RCC 7860 (cell line): ENCODE data around the gene CTCFL.
"Not testable (repeated sequence)": the region's sequence is repeated elsewhere in the genome, so short reads cannot be mapped to it uniquely, and the experiment has no call there.

ENCODE experiments used
- DNase-seq: peaks from one replicate; pipeline ENCODE4 v3.0.0-alpha.2; 2015; ENCODE audit warnings: low spot score
- FAIRE-seq: peaks from 2 replicates; lab custom pipeline; 2012; peaks lifted over from hg19 to GRCh38; lab: Jason Lieb, UNC

CTCFL gene

DNA sequence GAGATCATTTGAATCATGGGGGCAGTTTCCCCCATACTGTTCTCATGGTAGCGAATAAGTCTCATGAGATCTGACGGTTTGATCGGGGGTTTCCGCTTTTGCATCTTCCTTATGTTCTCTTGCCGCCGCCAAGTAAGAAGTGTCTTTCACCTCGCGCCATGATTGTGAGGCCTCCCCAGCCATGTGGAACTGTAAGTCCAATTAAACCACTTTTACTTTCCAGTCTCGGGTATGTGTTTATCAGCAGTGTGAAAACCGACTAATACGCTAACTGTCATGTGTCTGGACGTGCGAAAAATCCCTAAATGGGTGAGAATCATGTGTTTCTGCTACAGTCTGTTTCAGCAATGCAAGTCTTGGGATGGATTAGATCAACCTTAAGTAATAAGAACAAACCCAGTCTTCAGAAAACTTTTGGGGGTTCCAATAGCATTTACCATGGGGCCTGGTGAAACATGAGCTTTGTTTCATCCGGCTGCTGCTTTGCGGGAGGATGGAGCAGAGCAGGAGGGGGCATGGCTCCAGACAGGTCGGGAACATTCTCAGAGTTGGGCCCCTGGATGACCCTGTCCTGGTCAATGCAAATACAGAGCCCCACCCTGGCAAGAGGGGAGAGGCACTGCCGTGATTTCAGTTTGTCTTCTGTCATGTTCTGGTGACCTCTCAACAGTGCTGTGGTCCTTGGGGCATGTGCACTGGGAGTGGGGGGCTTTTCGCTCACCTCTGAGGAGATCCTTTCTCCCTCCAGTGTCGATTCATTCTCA, 41.5 kb downstream of the CTCFL start:
- DNase-seq (no peak), FAIRE-seq (no peak)

DNA sequence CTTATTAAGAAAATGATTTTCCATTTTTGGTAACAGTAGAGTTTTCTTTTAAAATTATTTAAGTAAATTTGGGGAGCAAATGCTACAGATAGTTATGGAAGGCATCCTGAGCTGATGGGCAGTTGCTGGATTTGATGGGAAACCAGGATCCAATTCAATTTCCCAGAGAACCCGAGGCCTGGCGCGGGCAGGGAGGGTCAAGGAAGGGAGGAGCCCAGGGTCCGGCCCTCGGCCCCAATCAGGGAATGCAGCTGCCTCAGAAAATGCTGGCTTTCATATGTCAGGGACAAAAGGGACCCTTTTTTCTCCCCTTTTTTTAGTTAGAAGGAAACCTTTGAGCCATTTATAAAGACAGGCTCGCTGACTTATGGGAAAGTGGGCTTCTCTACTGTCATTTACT, 42.1 kb downstream of the CTCFL start:
- FAIRE-seq (no peak), DNase-seq (no peak)

DNA sequence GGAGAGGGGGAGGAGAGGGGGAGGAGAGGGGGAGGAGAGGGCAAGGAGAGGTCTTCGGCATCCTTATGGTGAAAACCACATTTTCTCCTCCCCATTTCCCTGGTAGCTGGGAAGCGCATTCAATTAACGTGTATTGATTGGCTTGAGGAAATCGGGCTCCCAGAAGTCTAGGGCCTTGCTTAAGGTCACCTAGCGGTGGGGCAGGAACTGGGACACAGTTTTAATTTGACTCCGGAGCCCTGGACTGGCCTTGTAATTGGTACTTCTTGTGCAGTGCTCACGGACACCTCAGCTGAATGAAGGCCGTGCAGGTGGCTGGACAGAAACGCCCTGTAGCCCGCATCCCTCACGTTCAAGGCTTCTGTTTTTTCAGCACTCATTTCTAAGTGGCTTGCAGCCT, 42.8 kb downstream of the CTCFL start:
- FAIRE-seq (no peak), DNase-seq (no peak)

DNA sequence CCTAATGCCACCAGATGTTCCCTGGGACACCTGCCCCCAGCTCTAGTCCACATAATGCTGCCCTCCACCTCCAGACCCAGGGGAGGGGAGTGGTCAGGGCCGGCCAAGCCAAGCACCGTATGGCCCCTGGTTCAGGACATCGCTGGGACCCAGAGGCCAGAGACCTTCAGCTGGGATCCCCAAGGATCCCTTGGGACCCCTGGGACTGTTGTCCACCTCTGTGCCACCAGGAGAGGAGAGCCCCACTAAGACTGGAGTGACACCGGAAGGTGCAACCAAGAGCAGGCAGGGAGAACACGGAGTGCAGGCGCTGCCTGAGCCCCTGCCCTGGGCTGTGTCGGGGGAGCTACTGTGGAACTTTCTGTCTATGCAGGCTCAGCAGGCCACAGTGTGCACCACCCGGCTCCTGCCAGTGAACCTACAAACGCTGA, 43.6 kb downstream of the CTCFL start:
- FAIRE-seq (no peak), DNase-seq (no peak)

DNA sequence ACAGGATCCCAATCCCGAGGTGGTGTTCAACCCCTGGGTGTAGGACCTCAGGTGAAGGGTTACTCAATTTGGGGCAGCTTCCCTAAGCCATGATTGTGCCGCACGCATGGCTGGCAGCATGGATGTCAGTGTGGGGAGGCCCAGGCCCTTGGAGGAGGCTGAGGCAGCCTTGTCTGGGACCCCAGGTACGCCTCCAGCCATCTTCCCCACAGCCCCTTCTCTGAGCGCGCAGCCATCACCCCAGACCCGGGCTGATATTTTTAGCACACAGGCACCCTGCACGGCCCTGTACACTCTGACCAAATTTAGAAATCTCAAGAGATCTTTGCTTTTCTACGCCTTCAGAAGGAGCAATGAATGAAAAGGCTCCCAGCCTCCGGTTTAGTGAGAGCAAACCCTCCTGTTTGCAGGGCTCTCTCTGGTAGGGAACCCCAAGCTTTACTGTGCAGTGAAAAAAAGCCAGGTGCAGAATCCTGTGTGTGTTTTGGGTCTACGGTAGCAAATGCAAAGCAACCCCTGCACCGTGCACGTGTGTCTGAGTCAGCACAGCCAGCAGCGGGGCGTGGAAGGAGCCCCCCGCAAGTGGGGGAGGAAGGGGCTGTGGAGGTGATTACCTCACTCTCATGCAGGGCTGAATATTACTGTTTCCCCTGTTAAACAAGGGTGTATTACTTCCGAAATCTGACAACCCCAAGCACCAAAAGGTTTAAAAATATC, 44.3 kb downstream of the CTCFL start:
- DNase-seq (no peak), FAIRE-seq (no peak)

DNA sequence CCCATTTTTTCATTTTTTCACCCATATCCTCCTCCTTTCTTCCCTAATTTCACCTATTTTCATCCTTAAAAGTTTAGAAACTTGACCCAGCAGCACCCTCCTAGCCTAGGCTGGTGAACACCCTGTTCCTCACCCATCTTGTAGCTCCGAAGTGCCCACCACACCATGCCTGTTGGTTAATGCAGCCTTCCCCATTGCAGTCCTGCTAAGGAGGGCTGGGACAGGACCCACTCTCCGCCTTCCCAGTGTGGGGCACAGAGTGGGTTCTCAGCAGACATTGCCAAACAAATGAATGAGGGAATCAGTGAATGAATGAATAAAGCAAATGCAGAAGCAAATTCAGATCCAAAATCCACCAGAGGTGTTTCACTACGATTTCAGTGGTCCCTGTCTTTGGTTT, 45.7 kb downstream of the CTCFL start:
- FAIRE-seq: no peak

DNA sequence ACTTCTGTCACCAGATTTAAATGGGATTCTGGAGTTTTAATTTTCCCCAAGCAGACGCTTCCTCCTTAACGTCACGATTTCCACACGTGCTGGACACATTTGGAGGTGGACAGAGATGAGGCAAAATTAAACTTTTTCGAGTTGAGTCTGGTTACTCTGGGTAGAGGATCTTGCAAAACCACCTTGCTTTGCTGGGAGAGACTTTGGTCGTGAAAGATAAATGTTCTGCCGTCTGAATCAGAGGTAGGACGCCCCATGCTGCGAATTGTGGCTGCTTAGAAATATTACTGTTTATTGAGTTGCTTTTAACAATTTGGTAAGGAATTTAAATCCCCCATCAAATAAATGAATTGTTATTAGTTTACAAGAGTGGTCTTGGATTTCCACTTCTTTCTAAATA, 46.8 kb downstream of the CTCFL start:
- DNase-seq (no peak), FAIRE-seq (no peak)

More for the DNA sequence above, 45.7 kb downstream of the CTCFL start:
- no peak for DNase-seq

DNA sequence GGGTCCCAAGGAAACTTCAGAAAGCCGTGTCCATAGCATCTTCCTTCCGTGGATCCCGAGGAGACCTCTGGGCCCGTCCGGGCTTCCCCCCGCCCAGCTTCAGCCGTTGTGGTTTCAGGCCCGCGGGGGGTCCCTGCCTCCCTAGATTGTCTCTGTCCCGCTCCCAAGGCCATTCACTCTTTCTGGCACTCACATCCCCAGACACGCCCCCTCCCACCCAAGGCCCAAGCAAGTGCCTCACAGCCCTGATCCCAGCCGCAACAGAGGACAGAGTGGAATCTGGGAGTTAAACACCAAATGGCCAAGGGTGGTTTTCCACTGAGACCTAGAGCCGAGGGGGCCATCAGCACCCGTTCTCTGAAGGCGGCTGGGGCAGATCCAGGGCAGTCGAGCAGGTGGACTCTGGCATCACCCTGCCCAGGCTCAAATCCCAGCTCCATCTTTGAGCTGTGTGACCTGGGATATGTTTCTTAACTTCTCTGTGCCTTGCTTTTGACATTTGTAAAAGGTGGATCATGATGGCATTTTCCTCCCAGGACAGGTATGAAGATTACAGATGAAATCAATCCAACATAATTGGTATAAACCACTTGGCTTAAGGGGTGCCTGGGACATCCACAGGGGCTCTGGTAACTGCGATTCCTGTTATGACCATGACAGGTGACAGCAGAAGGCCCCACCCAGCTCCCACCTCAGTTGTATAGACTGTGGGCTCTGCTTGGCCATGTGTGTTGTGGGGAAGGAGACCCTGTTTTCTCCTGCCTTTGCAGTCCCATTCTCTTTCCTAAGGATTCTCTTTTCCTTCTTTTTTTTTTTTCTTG, 48.1 kb downstream of the CTCFL start:
- FAIRE-seq (no peak), DNase-seq (no peak)

DNA sequence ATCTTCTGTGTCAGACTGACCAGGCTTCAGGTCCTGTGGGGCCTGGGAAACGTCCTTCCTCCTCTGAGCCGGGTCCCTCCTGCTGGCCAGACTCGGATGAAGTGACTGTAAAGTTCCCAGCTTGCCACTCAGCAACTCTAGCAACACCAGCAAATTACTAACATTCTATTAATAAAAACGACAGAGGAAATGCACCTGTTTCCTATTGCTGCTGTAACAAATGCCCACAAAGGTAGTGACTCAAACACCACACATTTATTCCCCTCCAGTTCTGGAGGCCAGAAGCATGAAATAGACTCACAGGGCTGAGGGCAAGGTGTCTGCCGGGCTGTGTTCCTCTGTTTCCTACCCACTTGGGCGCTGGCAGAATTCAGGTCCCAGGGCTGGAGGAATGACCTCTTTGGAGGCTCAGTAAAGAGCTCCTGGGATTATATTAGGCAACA, 48.8 kb downstream of the CTCFL start:
- no peak for DNase-seq
- FAIRE-seq: no peak

DNA sequence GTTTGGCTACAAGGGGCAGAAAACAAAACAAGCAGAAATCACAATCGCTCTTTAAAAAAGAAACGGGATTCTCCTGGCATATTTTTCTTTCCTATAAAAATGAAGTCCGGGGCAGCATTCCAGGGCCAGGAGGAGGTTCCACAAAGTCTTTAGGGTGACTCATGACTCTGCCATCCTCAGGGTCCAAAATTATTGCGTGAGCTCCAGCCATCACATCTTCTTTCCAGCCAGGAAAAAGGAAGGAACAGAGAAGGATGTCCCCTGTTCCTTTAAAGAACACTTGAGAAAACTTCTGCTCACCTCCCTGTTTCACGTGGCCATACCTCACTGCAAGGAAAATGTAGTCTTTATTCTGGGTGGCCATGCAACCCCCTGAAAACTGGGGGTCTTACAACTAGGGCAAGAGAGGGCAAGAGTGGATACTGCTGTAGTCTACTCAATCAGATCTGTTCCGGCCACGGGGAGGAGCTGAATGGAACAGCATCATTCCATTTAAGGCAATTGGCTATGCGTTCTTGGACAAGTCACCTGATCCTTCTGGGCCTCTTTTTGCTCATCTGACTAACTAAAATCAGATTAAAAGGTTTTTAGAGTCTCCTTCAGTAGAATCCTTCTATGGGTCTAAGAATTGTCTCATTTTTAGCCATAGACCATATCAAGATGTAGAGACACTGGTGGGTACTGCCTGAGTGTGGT, 49.4 kb downstream of the CTCFL start:
- FAIRE-seq (no peak), DNase-seq (no peak)

DNA sequence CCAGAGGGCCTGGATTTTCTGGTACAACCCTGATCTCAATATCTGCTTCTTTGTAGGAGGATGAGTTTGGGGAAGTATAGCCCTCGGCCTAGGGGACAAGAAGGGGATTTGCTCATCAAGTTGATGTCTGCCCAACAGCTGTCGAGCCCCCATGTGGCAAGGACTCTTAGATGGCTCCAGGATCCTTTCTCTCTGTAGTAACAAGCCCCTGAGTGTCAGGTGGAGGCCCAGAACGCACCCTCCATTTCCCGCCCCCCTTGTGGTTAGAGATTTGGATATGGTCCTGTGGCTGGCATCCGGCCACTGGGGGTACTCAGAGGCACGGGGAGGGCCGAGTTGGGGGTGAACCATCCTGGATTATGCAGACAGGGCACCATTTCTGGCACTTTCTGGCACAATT, 50.1 kb downstream of the CTCFL start:
- DNase-seq: no peak
- no peak for FAIRE-seq

DNA sequence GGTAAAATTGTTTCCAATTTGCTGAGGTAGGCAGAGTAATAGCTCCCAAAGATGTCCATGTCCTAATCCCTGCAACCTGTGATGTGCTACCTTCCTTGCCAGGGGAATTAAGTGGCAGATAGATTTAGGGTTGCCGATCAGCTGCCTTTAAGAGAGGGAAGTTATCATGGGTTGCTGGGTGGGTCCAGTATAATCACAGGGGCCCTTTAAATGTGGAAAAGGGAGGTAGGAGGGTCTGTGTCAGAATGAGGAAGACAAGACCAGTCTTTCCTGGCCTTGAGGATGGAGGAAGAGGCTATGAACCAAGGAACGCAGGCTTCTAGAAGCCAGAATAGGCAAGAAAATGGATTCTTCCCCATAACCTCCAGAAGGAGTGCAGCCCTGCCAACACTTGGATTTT, 50.7 kb downstream of the CTCFL start:
- DNase-seq (no peak), FAIRE-seq (no peak)

DNA sequence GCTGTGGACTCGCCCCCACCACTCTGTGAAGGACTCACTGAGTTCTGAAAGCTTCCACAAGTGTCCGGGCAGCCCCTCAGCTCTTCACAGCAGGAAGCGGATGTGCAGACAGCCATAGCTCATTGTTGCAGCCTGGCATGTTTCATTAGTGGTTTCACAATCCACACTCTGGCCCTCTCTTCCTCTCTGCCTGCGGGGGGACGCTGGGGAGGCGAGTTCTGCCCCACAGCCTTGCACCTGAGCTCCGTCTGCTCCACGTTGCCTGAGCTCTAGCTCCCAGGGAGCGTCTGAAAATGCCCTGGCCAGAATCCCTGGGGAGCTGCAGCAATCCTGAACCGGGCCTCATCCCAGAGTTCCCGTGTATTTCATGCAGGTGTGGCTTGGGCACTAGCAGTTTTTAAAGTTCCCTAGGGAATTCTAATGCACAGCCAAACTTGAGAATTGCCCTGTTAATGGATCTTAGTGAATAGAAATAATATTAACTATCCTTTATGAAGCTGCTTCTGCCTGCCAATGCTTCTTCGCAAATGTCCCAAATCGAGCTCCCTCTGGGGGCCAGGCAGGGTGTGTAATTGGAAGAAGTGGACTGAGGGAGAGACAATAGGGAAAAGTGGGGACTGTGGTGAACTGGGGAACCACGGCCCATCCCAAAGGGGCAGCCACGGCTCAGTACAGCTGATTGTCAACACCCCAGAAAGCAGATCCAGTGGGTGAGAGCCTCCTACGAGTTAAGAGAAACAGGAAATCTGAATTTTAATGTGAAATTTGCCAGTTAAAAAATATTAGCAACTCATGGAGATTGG, 51.5 kb downstream of the CTCFL start:
- DNase-seq: no peak
- FAIRE-seq: no peak

DNA sequence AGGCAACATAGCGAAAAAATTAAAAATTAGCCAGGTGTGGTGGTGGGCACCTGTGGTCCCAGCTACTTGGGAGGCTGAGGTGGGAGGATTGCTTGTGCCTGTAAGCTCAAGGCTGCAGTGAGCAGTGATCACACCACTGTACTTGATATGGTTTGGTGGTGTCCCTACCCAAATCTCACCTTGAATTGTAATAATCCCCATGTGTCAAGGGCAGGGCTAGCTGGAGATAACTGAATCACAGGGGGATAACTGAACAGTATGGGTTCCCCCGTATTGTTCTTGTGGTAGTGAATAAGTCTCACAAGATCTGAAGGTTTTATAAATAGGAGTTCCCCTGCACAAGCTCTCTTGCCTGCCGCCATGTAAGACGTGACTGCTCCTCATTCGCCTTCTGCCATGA, 52.5 kb downstream of the CTCFL start:
- FAIRE-seq: not testable (repeated sequence)

DNA sequence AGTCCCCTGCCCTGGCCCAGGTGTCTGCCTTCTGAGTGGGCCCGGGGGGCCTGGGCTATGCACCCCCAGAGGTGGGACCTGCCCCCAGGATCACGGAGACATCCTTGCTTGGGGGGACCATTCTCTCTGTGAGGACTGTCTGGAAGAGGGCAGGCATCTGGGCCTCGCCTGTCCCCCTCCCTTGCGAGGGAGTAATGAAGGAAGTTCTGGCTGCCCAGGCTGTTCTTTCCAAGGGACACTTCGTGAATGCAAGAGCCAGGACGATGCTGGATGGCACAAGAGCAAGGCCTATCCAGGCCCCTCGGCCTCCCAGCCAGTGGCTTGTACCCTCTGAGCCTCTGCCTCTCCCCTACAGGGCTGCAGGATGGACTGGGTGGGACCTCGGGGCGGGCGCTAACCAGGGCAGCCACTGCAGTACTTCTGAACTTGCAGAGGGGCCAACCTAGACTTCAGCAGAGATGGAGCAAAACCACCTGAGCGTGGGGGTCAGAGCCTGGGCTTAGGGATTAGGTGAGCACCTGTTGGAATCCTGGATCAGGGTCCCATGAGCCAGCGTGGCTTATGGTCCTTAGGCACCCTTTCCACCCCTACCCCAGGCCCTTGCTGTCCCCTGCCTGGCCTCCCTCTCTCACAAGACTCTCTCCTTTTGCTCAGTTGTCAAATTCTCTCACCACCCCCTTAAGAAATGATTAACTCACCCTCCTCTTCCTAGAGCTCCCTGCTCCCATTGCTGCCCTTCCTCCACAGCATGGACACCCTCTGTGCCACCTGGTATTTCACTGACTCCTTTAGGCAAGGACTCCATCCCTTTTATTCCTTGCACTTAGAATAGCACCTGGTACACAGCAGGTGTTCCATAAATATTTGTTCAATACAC, 53.2 kb downstream of the CTCFL start:
- FAIRE-seq: no peak
- no peak for DNase-seq

More for the DNA sequence above, 52.5 kb downstream of the CTCFL start:
- DNase-seq: not testable (repeated sequence)

DNA sequence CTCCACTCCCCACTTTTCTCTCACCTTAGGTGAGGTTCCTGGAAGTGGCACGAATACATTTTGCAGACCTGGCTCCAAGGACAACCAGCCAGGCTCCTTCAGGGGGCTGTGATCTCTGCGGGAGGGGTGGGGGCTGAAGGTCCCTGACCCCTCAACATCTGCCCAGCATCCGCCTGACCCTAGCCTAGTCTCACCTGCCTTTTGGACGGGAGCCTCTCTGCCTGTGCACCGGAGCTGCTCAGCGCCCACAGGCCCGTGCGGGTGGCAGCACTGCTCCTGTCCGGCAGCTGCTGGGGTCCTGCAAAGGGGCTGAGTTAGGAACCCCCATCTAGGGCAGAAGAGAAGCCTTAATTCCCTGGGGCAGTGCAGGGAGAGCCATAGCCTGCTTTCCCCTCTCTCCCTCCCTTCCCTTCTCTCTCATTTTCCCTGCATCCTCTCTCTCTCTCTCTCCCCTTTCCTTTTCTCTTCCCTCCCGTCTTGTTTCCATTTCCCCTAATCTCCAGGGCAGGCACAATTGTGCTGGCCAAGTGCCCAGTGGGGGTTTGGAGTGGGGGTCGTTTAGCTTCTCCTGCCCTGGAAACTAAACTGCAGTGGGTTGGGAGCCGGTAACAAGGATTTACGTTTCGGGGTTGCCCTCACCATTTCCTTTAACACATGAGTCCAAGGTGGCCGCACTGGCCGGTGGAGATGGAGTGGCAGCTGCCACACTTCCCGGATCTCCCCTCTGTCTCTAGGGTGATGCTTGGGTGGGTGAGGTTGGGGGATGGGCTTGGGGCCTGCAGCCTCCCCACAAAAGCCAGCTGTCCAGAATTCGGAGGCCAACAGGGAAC, 54.1 kb downstream of the CTCFL start:
- DNase-seq: no peak
- no peak for FAIRE-seq

DNA sequence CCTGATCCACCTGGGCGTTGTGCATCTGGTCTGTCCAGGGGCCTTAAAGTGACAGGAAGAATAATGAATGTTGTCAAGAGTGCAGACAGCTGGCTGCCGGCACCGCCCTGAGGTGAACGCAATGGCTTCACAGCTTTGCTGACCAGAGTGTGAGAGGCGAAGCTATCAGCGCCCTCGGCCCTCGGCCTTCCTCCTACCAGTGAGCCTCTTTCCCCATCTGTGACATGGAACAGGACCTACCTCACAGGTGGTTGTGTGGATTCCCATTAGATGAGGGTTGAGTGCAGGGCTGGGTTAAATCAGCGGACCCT, 54.8 kb downstream of the CTCFL start:
- no peak for FAIRE-seq
- no peak for DNase-seq

DNA sequence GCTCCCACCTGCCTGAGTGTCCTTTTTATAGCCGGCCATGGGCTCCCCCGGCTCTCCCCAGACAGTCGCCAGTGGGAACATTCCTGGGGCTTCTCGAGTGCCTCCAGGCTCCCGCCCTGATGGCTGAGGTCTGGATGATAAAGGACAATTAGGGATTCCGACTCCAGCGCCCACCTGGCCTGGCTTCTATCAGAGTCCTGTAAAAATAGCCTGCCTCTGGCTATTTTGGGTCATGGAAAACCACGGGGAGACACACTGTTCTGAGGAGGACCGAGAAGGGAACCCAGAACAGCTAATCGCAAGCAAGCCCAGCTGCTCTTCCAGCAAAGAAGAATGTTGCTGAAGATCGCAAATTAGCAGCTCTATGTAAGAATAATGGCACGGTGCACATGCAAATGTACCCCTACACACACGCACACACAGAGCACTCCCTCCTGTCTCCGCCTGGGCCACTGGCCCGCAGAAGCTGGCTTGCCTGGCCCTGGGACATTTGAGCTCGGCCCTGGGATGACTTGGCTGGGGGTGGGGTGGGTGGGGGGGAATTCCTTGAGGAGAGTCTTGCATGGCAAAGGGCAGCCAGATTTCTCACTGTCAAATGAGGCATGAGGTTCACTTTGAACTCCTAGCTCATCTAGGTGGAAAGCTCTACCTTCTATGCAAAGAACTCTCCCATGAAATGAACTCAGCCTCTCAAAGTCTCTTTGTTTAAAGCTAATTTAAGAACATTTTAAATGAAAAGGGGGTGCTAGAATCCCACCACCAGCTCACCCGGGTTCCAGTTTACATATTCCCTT, 55.3 kb downstream of the CTCFL start:
- DNase-seq (no peak), FAIRE-seq (no peak)
